ENCODE results near the gene CCNL1. TPM values are rescaled to one million over a fixed set of nuclear protein-coding genes. Genes with fewer than 3 reads are reported as not detected.

The CCNL1 gene
- polyA plus RNA-seq, 1 donor (not counting 4 experiments of a cell fraction or from before 2014, with no cell fraction given): 136 TPM

DNA sequence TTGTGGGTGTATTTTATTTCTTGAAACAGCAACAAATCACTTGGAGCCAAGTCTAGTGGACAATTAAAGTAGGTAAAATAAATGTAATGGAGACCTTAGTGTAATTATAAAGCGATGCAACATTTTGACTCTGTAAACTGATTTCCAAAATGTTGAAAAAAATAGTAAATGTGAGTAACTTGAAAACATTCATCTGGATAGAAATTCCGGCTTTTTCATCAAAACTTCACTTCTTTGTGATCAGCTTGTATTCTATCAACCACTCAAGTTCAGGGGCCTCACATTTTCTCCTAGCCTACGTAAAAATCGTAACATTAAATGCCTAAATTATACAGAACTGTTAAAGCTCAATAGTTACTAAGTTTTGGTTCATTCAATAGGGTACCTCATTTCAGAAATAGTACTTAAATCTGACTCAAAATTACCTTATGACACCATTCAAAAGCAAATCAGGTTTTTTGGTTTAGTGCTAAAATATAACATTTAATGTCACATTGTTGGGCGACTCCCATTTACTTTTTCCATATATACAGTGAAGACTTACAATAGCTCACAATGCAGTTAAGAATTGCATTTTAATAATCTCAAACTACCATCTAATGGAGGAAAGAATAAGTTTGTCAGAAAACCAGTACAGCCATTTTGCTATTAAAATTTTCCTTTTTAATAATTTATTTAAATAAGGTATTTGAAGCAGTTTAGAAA is 12.7 kb downstream of the CCNL1 start:
- dilution Hi-C loops (cut with MboI; ENCODE audit: extremely low pct_ligation_motif_present, low sequenced_read_pairs): no loop called here
- H3K4me1 ChIP-seq (ENCODE audit: control insufficient read depth, extremely low read depth, insufficient read depth, low read length): peaks cover 5% of the 10 kb centered on the region
- H3K4me3 ChIP-seq (ENCODE audit: control insufficient read depth in 2 of 3, extremely low read depth in 1 of 3, insufficient read depth in 2 of 3, low read depth in 1 of 3, low read length in 3 of 3): no peak overlapping the region
- peaks cover 18 to 47% of the 10 kb centered on the region in 2 experiments for H3K36me3 ChIP-seq (ENCODE audit: control insufficient read depth in 2 of 2, extremely low read depth in 1 of 2, insufficient read depth in 2 of 2, low read length in 2 of 2)
- H3K27me3 ChIP-seq (ENCODE audit: control insufficient read depth, extremely low read depth, insufficient read depth, low read length): no peaks in the 10 kb centered on the region
- no peaks in the 10 kb centered on the region for H4K20me1 ChIP-seq (ENCODE audit: control insufficient read depth, extremely low read depth, insufficient read depth, low read length)
- H3K9me1 ChIP-seq (ENCODE audit: control insufficient read depth, extremely low read depth, insufficient read depth, low read length): no peaks in the 10 kb centered on the region
- no peak overlapping the region for H2AFZ ChIP-seq (ENCODE audit: control insufficient read depth, low read length)
- no peak overlapping the region for H3K27ac ChIP-seq (ENCODE audit: control insufficient read depth, insufficient read depth, low read length)
- DNase-seq (ENCODE audit: low read depth, low spot score) (no peak), FAIRE-seq (no peak)
- TF ChIP-seq EZH2 (IDR thresholded peaks at IDR 0.05; ENCODE audit: low read length): no peak
- TF ChIP-seq, protein P1, sequence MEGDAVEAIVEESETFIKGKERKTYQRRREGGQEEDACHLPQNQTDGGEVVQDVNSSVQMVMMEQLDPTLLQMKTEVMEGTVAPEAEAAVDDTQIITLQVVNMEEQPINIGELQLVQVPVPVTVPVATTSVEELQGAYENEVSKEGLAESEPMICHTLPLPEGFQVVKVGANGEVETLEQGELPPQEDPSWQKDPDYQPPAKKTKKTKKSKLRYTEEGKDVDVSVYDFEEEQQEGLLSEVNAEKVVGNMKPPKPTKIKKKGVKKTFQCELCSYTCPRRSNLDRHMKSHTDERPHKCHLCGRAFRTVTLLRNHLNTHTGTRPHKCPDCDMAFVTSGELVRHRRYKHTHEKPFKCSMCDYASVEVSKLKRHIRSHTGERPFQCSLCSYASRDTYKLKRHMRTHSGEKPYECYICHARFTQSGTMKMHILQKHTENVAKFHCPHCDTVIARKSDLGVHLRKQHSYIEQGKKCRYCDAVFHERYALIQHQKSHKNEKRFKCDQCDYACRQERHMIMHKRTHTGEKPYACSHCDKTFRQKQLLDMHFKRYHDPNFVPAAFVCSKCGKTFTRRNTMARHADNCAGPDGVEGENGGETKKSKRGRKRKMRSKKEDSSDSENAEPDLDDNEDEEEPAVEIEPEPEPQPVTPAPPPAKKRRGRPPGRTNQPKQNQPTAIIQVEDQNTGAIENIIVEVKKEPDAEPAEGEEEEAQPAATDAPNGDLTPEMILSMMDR (optimal IDR thresholded peaks at IDR 0.05 in 1 of 3, IDR thresholded peaks at IDR 0.05 in 1 of 3, conservative IDR thresholded peaks at IDR 0.05 in 1 of 3; ENCODE audit: extremely low read depth in 1 of 3, insufficient read depth in 2 of 3, low read length in 3 of 3): no peak
- H3K9me3 ChIP-seq (ENCODE audit: control insufficient read depth, low read depth, low read length): no peaks in the 10 kb centered on the region
- no peak overlapping the region for H3K4me2 ChIP-seq (ENCODE audit: control insufficient read depth, extremely low read depth, insufficient read depth, low read depth, low read length)
- peaks cover 3% of the 10 kb centered on the region for H3K79me2 ChIP-seq (ENCODE audit: control insufficient read depth, insufficient read depth, low read length)
- H3K9ac ChIP-seq (ENCODE audit: control insufficient read depth, extremely low read depth, insufficient read depth, low read length): no peak overlapping the region

DNA sequence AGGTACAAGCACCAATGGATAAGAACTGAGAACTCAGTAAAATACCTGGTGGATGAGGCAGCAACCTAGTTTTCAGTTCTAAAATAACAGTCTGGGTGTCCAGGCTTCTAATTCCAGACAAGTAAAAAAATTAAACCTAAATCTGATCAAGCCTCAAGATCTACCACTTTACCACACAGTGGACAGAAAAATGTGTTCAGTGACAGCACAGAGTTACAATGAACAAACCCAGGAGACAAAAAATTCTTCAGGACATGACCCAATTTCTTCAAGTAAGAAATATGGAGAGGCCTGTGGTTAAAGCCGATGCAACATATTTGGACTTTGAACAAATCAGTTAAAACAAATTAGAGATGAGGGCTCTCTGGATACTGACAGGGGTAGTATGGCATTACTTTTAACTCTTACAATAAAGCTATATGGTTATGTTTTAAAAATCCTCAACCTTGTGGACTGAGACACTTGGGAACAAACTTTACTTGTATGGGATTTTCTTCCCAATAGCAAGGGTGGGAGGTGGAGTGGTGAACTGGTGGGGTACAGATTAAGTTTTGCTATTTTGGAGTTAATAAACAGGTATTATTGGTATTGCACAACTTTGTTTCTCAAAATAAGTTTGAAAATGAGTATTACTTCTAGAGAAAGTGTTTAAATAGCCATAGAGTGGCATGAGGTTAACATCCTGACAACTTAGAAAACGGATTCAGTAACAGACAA is 14.2 kb downstream of the CCNL1 start:
- Histone ChIP-seq H3K79me2 (ENCODE audit: control insufficient read depth, insufficient read depth, low read length) (no peaks in the 10 kb centered on the region), H3K27me3 (ENCODE audit: control insufficient read depth, extremely low read depth, insufficient read depth, low read length) (no peaks in the 10 kb centered on the region), H3K9ac (ENCODE audit: control insufficient read depth, extremely low read depth, insufficient read depth, low read length) (no peak overlapping the region), H3K4me3 (ENCODE audit: control insufficient read depth in 2 of 3, extremely low read depth in 1 of 3, insufficient read depth in 2 of 3, low read depth in 1 of 3, low read length in 3 of 3) (no peak overlapping the region), H3K9me1 (ENCODE audit: control insufficient read depth, extremely low read depth, insufficient read depth, low read length) (no peaks in the 10 kb centered on the region), H3K36me3 (ENCODE audit: control insufficient read depth in 2 of 2, extremely low read depth in 1 of 2, insufficient read depth in 2 of 2, low read length in 2 of 2) (peaks cover 12 to 37% of the 10 kb centered on the region in 2 experiments), H3K27ac (ENCODE audit: control insufficient read depth, insufficient read depth, low read length) (no peak overlapping the region), H3K9me3 (ENCODE audit: control insufficient read depth, low read depth, low read length) (no peaks in the 10 kb centered on the region), H3K4me2 (ENCODE audit: control insufficient read depth, extremely low read depth, insufficient read depth, low read depth, low read length) (no peak overlapping the region), H4K20me1 (ENCODE audit: control insufficient read depth, extremely low read depth, insufficient read depth, low read length) (no peaks in the 10 kb centered on the region), H3K4me1 (ENCODE audit: control insufficient read depth, extremely low read depth, insufficient read depth, low read length) (peaks cover 5% of the 10 kb centered on the region), H2AFZ (ENCODE audit: control insufficient read depth, low read length) (no peak overlapping the region)
- DNase-seq (ENCODE audit: low read depth, low spot score) (no peak), FAIRE-seq (no peak)
- dilution Hi-C loops (cut with MboI; ENCODE audit: extremely low pct_ligation_motif_present, low sequenced_read_pairs): no loop called here
- TF ChIP-seq, protein P1 (optimal IDR thresholded peaks at IDR 0.05 in 1 of 3, IDR thresholded peaks at IDR 0.05 in 1 of 3, conservative IDR thresholded peaks at IDR 0.05 in 1 of 3; ENCODE audit: extremely low read depth in 1 of 3, insufficient read depth in 2 of 3, low read length in 3 of 3): no peak
- no peak for TF ChIP-seq EZH2 (IDR thresholded peaks at IDR 0.05; ENCODE audit: low read length)
